BE2C (cell line): ENCODE results near the gene MS4A5.

Source experiments
- DNase-seq: peaks from one replicate; pipeline ENCODE4 v3.0.0-alpha.2; 2020
- H3K27me3 ChIP-seq: fragments of 250-450 bp; sonication (Bioruptor Pico); 2 replicates; pipeline ENCODE4 v1.5.1; 2020; ENCODE audit warnings: mild to moderate bottlenecking
- H3K36me3 ChIP-seq: fragments of 250-450 bp; sonication (Bioruptor Pico); 2 replicates; pipeline ENCODE4 v1.5.1; 2020; ENCODE audit warnings: mild to moderate bottlenecking
- H3K4me1 ChIP-seq: fragments of 250-450 bp; sonication (Bioruptor Pico); 2 replicates; pipeline ENCODE4 v1.5.1; 2020
- H3K4me3 ChIP-seq: 2 replicates; pipeline ENCODE4 v1.5.1; 2011; ENCODE audit warnings: low read depth, low read length
- H3K9me3 ChIP-seq: fragments of 250-450 bp; sonication (Bioruptor Pico); 2 replicates; pipeline ENCODE4 v1.5.1; 2020
- CTCF ChIP-seq: IDR thresholded peaks from 2 replicates; pipeline ENCODE4 v1.5.1; 2012; ENCODE audit warnings: mild to moderate bottlenecking, low read depth, low read length

The MS4A5 gene

GRCh38 chr11:60492488-60493009 is 63.2 kb downstream of the MS4A5 start, which contains the start of gene MS4A12:
Gene MS4A12, plus strand, starts transcription at chr11:60492778. Its CDS starts 4,541 bp downstream, at chr11:60497319.
- no peaks in the 10 kb centered on the region for H3K9me3 ChIP-seq
- H3K4me1 ChIP-seq: no peaks in the 10 kb centered on the region
- no peak for TF ChIP-seq CTCF
- no peaks in the 10 kb centered on the region for H3K36me3 ChIP-seq
- no peaks in the 10 kb centered on the region for H3K27me3 ChIP-seq
- no peak for DNase-seq
- no peak within 1 kb of the TSS for H3K4me3 ChIP-seq

DNA sequence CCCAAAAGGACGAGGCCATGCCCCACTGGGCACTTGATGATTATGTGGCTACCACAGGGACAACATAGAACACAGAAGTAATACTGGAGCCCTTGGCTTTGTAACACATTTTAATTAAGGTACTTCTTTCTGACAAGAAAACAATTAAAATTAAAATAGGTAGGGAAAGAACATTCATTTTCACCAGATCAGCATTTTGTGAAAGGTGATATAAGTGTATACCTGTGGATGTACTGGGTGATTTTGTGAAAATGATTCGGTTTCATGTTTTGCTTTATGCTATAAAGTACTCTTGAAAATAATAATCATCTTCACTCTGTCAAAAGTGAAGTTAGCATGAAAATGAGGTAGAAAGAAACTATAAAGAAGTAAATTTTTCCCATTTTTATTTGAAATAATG is 64.1 kb downstream of the MS4A5 start:
- H3K9me3 ChIP-seq: no peaks in the 10 kb centered on the region
- H3K36me3 ChIP-seq: no peaks in the 10 kb centered on the region
- no peak overlapping the region for H3K4me3 ChIP-seq
- no peaks in the 10 kb centered on the region for H3K27me3 ChIP-seq
- H3K4me1 ChIP-seq: no peaks in the 10 kb centered on the region
- no peak for DNase-seq
- no peak for TF ChIP-seq CTCF
